Stimulated activated CD4-positive, alpha-beta T cell treated with anti-CD3 and anti-CD28 coated beads, Interleukin-12 subunit alpha, Interleukin-12 subunit beta, amount 100 ng/mL, for 4 hours (primary cell): ENCODE data around the gene CAPN3.

ENCODE experiments used
- DNase-seq: peaks from one replicate; pipeline ENCODE4 v3.0.0-alpha.2; 2020

Gene CAPN3

GRCh38 chr15:42358141-42358540, 1.2 kb upstream of the CAPN3 start:
- no peak for DNase-seq

- no peak for DNase-seq
Measured at GRCh38 chr15:42359985-42360384, 684 bp downstream of the CAPN3 start.

- no peak for DNase-seq
Measured at GRCh38 chr15:42360535-42361112, 1.3 kb downstream of the CAPN3 start.

- DNase-seq = no peak
Measured at GRCh38 chr15:42363487-42363886, 4.2 kb downstream of the CAPN3 start.

GRCh38 chr15:42363942-42364341, 4.6 kb downstream of the CAPN3 start:
- DNase-seq = no peak

- DNase-seq = no peak
Measured at GRCh38 chr15:42364529-42364928, 5.2 kb downstream of the CAPN3 start.

- no peak for DNase-seq
Measured at GRCh38 chr15:42365921-42366550, 6.7 kb downstream of the CAPN3 start.

GRCh38 chr15:42367041-42367440, 7.7 kb downstream of the CAPN3 start:
- DNase-seq = no peak

- DNase-seq = no peak
Measured at GRCh38 chr15:42368096-42368495, 8.8 kb downstream of the CAPN3 start.

- no peak for DNase-seq
Measured at GRCh38 chr15:42371096-42371495, 11.8 kb downstream of the CAPN3 start.

- DNase-seq = no peak
Measured at GRCh38 chr15:42373274-42373673, 14.0 kb downstream of the CAPN3 start.

- DNase-seq = no peak
Measured at GRCh38 chr15:42373936-42374335, 14.6 kb downstream of the CAPN3 start.

- no peak for DNase-seq
Measured at GRCh38 chr15:42374810-42375209, 15.5 kb downstream of the CAPN3 start.

- no peak for DNase-seq
Measured at GRCh38 chr15:42375252-42375651, 16.0 kb downstream of the CAPN3 start.

GRCh38 chr15:42375941-42376340, 16.6 kb downstream of the CAPN3 start:
- no peak for DNase-seq

- no peak for DNase-seq
Measured at GRCh38 chr15:42378011-42378410, 18.7 kb downstream of the CAPN3 start.

- DNase-seq = no peak
Measured at GRCh38 chr15:42384597-42384996, 25.3 kb downstream of the CAPN3 start.

- no peak for DNase-seq
Measured at GRCh38 chr15:42385206-42385979, 26.1 kb downstream of the CAPN3 start.

GRCh38 chr15:42385980-42386700, 26.8 kb downstream of the CAPN3 start:
- DNase-seq = no peak

GRCh38 chr15:42387603-42388002, 28.3 kb downstream of the CAPN3 start:
- DNase-seq = no peak

- no peak for DNase-seq
Measured at GRCh38 chr15:42392309-42393024, 33.2 kb downstream of the CAPN3 start.

GRCh38 chr15:42394106-42394505, 34.8 kb downstream of the CAPN3 start:
- DNase-seq = no peak

- DNase-seq = no peak
Measured at GRCh38 chr15:42395838-42396237, 36.5 kb downstream of the CAPN3 start.
